K562 (cell line): ENCODE results near the gene FKBP8. TPM values are rescaled to one million over a fixed set of nuclear protein-coding genes. Genes with fewer than 3 reads are reported as not detected.

Source experiments
- DMBX1 ChIP-seq: fragments of 250-450 bp; sonication (Bioruptor Pico); IDR thresholded peaks from 2 replicates; pipeline ENCODE4 v1.8.0; 2022; ENCODE audit warnings: inconsistent platforms, mild to moderate bottlenecking, moderate library complexity, borderline replicate concordance
- ETV1 ChIP-seq: fragments of 450-650 bp; conservative IDR thresholded peaks from 2 replicates; pipeline ENCODE4 v1.6.1; 2016; ENCODE audit warnings: missing genetic modification characterization, control low read depth, low read depth, missing compliant biosample characterization
- GABPB2 ChIP-seq: fragments of 250-450 bp; sonication (Bioruptor Pico); conservative IDR thresholded peaks from 2 replicates; pipeline ENCODE4 v1.5.1; 2021; ENCODE audit warnings: mild to moderate bottlenecking
- MCM3 ChIP-seq: fragments of 450-650 bp; IDR thresholded peaks from 2 replicates; pipeline ENCODE4 v1.6.1; 2016
- NCOA4 ChIP-seq: fragments of 450-650 bp; IDR thresholded peaks from 2 replicates; pipeline ENCODE4 v1.6.1; 2018; ENCODE audit warnings: mild to moderate bottlenecking; ENCODE audit not compliant: partially characterized antibody
- POU5F1 ChIP-seq: fragments of 150-350 bp; IDR thresholded peaks from 2 replicates; pipeline ENCODE4 v1.6.1; 2014; ENCODE audit warnings: borderline replicate concordance, low read length, low read depth, mild to moderate bottlenecking; ENCODE audit not compliant: partially characterized antibody
- RBFOX2 ChIP-seq: fragments of 200-400 bp; formaldehyde crosslinking; IDR thresholded peaks from 2 replicates; pipeline ENCODE4 v1.6.1; 2017; ENCODE audit warnings: low read depth, mild to moderate bottlenecking, low read length, moderate library complexity
- ZNF212 ChIP-seq: fragments of 450-650 bp; formaldehyde crosslinking; IDR thresholded peaks from 2 replicates; pipeline ENCODE4 v1.4.0; 2020; ENCODE audit warnings: mild to moderate bottlenecking
- ZSCAN29 ChIP-seq: fragments of 450-650 bp; IDR thresholded peaks from 2 replicates; pipeline ENCODE4 v1.6.1; 2017
- polyA plus RNA-seq, 8 experiments: library from polyadenylated mRNA; depleted of rRNA in 4 of 8; stranded (reverse) in 5 of 8; unstranded in 3 of 8; fragments of >200 nt; fragmentation: Nextera tagmentation in 2 of 8; fragmentation: Illumina TruSeq in 1 of 8; extraction: Ambion mirVana in 2 of 8; extraction: Trizol in 1 of 8; gene quantifications; 2 replicates each; pipeline versions ENCODE4 v1.2.1 to v1.2.3, GENCODE V29; 2011 to 2014; ENCODE audit warnings: inconsistent platforms in 1 of 8, missing spikeins in 1 of 8
- total RNA-seq, 7 experiments: library from RNA; depleted of rRNA in 6 of 7; stranded (reverse); fragments of >200 nt in 6 of 7; fragmentation: Illumina TruSeq in 2 of 7; extraction: Trizol in 2 of 7; gene quantifications; 2 replicates each; pipeline versions ENCODE4 v1.2.1 to v1.2.3, GENCODE V29; 2011 to 2021; ENCODE audit warnings: low replicate concordance in 1 of 7
- TF ChIP-seq, protein P1 (sequence below), 2 experiments: fragments of 450-650 bp; formaldehyde crosslinking in 1 of 2; IDR thresholded peaks; 2 replicates each; pipeline versions ENCODE4 v1.4.0 to v1.6.1; 2014 to 2020; ENCODE audit warnings: mild to moderate bottlenecking in 2 of 2, borderline replicate concordance in 1 of 2, low read depth in 1 of 2
- TF ChIP-seq, protein P2 (sequence below): sonication (generic); formaldehyde crosslinking; IDR thresholded peaks from 2 replicates; pipeline ENCODE4 v1.8.0; 2022; ENCODE audit warnings: mild to moderate bottlenecking, missing genetic modification reagents
- TF ChIP-seq, protein P3 (sequence below): sonication (generic); formaldehyde crosslinking; IDR thresholded peaks from 2 replicates; pipeline ENCODE4 v1.8.1; 2023; ENCODE audit warnings: mild to moderate bottlenecking, missing genetic modification reagents
- TF ChIP-seq, protein P4 (sequence below): sonication (generic); formaldehyde crosslinking; IDR thresholded peaks from 2 replicates; pipeline ENCODE4 v1.8.0; 2022; ENCODE audit warnings: mild to moderate bottlenecking, low read depth, missing genetic modification reagents

FKBP8 gene
- total and polyA plus RNA-seq, 9 of the 15 experiments (the other 6 are each of a cell fraction or from before 2014, with no cell fraction given), result 0.46 to 236 (median 104) TPM

DNA sequence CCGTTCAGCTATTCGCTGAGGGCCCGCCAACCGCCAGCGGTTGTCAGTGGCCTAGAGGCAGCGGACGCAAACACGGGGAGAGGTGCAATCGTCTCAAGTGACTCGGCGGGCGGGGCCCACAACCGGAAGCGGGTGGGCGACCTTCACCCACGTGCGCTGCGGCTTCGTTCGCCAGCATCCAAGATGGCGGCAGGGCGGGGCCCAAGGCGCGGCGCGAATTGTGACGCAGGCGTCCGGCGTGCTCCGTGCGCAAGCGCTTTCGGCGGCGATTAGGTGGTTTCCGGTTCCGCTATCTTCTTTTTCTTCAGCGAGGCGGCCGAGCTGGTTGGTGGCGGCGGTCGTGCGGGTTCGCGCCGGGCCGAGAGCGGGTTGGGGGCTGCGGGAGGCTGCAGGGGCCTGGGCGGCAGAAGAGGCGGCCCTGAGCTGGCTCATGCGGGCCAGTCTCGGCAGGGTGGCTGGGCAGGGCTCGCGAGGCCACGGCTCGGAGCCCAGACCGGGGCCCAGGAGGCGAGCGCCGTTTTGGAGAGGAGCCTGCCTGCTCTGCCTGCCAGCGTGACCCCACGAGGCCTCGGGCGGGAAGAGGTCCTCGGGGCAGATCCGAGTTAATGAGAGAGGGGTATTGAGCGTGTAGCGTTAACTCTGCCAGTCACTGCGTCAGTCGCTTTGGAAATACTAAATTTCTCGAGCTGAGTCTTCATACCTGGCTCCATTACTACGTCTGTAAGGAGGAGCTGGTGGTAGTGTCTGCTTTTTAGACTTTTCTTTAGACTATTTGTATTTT, 28.4 kb upstream of the FKBP8 start, which contains the start of gene UBA52 (continued):
- TF ChIP-seq, protein P1, sequence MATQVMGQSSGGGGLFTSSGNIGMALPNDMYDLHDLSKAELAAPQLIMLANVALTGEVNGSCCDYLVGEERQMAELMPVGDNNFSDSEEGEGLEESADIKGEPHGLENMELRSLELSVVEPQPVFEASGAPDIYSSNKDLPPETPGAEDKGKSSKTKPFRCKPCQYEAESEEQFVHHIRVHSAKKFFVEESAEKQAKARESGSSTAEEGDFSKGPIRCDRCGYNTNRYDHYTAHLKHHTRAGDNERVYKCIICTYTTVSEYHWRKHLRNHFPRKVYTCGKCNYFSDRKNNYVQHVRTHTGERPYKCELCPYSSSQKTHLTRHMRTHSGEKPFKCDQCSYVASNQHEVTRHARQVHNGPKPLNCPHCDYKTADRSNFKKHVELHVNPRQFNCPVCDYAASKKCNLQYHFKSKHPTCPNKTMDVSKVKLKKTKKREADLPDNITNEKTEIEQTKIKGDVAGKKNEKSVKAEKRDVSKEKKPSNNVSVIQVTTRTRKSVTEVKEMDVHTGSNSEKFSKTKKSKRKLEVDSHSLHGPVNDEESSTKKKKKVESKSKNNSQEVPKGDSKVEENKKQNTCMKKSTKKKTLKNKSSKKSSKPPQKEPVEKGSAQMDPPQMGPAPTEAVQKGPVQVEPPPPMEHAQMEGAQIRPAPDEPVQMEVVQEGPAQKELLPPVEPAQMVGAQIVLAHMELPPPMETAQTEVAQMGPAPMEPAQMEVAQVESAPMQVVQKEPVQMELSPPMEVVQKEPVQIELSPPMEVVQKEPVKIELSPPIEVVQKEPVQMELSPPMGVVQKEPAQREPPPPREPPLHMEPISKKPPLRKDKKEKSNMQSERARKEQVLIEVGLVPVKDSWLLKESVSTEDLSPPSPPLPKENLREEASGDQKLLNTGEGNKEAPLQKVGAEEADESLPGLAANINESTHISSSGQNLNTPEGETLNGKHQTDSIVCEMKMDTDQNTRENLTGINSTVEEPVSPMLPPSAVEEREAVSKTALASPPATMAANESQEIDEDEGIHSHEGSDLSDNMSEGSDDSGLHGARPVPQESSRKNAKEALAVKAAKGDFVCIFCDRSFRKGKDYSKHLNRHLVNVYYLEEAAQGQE (IDR thresholded peaks at IDR 0.05; ENCODE audit: borderline replicate concordance), result peak; percentile 59
- TF ChIP-seq, protein P1 (CRISPR knock-in tag; IDR thresholded peaks at IDR 0.05; ENCODE audit: low read depth), result 0 out of 2 replicates have a peak, but pooled peaks have one; percentile 30
- no peak for TF ChIP-seq GABPB2 (CRISPR knock-in tag)
- TF ChIP-seq MCM3, result no peak
- TF ChIP-seq, protein P2, sequence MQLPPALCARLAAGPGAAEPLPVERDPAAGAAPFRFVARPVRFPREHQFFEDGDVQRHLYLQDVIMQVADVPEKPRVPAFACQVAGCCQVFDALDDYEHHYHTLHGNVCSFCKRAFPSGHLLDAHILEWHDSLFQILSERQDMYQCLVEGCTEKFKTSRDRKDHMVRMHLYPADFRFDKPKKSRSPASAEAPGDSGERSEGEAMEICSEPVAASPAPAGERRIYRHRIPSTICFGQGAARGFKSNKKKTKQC (CRISPR knock-in tag), result peak; percentile 25
- peak; percentile 41; the same call in 1 of the 2 replicates for TF ChIP-seq ZNF212 (CRISPR knock-in tag)
- TF ChIP-seq, protein P3, sequence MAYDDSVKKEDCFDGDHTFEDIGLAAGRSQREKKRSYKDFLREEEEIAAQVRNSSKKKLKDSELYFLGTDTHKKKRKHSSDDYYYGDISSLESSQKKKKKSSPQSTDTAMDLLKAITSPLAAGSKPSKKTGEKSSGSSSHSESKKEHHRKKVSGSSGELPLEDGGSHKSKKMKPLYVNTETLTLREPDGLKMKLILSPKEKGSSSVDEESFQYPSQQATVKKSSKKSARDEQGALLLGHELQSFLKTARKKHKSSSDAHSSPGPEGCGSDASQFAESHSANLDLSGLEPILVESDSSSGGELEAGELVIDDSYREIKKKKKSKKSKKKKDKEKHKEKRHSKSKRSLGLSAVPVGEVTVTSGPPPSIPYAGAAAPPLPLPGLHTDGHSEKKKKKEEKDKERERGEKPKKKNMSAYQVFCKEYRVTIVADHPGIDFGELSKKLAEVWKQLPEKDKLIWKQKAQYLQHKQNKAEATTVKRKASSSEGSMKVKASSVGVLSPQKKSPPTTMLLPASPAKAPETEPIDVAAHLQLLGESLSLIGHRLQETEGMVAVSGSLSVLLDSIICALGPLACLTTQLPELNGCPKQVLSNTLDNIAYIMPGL (CRISPR knock-in tag), result no peak; the same call in 1 of the 2 replicates
- TF ChIP-seq, protein P4, sequence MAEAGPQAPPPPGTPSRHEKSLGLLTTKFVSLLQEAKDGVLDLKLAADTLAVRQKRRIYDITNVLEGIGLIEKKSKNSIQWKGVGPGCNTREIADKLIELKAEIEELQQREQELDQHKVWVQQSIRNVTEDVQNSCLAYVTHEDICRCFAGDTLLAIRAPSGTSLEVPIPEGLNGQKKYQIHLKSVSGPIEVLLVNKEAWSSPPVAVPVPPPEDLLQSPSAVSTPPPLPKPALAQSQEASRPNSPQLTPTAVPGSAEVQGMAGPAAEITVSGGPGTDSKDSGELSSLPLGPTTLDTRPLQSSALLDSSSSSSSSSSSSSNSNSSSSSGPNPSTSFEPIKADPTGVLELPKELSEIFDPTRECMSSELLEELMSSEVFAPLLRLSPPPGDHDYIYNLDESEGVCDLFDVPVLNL, result no peak
- TF ChIP-seq NCOA4, result no peak
- TF ChIP-seq RBFOX2, result peak; percentile 100
- peak; percentile 95 for TF ChIP-seq ETV1
- TF ChIP-seq POU5F1, result peak; percentile 80
- no peak for TF ChIP-seq ZSCAN29
- TF ChIP-seq DMBX1, result no peak
